ENCODE measurements around the gene SLC8A1.

SLC8A1 gene

DNA sequence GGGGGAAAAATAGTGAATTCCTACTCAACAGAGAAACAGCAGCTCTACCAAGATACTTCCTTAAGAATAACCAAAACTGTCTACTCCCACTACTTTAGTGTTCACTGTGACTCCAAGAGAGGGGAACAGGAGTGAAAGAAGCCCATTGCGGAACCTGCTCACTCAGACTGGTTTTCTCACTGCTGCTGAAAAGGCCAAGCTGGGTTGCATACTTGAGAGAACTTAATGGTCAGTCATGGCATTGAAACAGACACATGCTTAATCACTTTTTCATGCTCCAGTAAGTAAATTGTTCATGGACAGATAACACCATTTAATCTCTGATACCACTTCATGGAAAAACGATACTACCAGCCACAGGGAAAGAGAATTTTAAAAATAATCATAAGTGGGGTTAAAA is 35.7 kb upstream of the SLC8A1 start:
- TF ChIP-seq, protein P1, sequence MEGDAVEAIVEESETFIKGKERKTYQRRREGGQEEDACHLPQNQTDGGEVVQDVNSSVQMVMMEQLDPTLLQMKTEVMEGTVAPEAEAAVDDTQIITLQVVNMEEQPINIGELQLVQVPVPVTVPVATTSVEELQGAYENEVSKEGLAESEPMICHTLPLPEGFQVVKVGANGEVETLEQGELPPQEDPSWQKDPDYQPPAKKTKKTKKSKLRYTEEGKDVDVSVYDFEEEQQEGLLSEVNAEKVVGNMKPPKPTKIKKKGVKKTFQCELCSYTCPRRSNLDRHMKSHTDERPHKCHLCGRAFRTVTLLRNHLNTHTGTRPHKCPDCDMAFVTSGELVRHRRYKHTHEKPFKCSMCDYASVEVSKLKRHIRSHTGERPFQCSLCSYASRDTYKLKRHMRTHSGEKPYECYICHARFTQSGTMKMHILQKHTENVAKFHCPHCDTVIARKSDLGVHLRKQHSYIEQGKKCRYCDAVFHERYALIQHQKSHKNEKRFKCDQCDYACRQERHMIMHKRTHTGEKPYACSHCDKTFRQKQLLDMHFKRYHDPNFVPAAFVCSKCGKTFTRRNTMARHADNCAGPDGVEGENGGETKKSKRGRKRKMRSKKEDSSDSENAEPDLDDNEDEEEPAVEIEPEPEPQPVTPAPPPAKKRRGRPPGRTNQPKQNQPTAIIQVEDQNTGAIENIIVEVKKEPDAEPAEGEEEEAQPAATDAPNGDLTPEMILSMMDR (IDR thresholded peaks at IDR 0.05; ENCODE audit: low read depth, low read length, missing control alignments): no peak
- DNase-seq (ENCODE audit: extremely low read depth, low read depth): no peak
- no peak overlapping the region for H3K4me3 ChIP-seq (replicated peaks; ENCODE audit: low read depth, low read length)

DNA sequence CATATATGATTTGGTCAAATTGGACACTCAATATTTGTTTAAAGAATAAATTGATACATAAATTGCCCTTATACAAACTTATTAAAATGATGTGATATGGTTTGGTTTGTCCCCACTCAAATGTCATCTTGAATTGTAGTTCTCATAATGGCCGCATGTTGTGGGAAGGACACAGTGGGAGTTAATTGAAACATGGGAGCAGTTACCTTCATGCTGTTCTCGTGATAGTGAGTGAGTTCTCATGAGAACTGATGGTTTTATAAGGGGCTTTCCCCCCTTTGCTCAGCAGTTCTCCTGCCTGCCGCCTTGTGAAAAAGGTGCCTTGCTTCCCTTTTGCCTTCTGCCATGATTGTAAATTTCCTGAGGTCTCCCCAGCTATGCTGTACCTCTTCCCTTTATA is 34.0 kb upstream of the SLC8A1 start:
- DNase-seq (ENCODE audit: extremely low read depth, low read depth): no peak
- no peak overlapping the region for H3K4me3 ChIP-seq (replicated peaks; ENCODE audit: low read depth, low read length)
- TF ChIP-seq, protein P1 (IDR thresholded peaks at IDR 0.05; ENCODE audit: low read depth, low read length, missing control alignments): no peak

DNA sequence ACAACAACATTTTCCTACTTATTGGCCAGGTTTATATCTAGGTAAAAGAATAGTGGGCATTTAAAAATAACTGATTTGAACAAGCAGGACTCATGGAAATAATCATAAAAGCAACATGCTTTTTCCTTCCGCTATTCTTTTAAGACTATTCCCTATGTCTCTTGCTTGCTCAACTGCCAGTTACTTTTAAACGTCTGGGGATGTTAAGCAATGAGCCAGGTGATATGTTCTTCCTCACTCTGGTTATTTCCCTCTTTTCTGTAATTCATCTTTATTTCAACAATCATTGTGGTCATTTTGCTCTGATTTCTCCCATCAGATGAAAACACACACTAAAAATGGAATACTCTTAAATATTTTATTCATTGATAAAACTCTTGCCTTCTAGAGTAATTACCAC is 33.4 kb upstream of the SLC8A1 start:
- TF ChIP-seq, protein P1 (IDR thresholded peaks at IDR 0.05; ENCODE audit: low read depth, low read length, missing control alignments): no peak
- DNase-seq (ENCODE audit: extremely low read depth, low read depth): no peak
- H3K4me3 ChIP-seq (replicated peaks; ENCODE audit: low read depth, low read length): no peak overlapping the region

DNA sequence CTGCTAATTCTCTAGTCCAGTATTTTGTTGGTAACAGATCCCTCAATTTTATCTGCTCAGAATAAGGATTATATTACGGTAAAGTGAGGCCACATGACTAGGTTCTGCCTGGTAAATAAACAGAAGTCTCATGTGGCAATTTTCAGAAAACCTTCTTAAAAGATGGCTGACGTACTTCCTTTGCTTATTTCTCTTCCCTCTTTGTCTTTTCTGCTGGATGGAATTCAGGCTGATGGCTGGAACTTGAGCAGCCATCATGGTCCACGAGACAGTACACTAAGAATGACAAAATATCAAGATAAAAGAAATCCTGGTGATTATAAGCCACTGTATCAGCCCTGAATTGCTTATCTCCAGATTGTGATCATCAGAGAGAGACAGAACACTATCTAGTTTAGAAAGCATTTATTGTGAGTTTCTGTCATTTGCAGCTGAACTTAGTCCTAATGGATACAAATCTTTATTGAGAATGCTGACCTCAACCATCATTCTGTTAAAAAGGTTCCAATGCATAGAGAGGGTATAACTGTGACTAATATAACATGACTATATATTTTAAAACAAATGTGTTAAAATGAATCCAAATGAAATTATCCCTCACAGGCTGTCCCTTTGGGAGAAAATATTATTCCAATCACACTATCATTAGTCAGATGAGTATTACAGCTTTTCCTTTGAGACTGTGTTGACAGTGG is 31.8 kb upstream of the SLC8A1 start:
- TF ChIP-seq, protein P1 (IDR thresholded peaks at IDR 0.05; ENCODE audit: low read depth, low read length, missing control alignments): no peak
- H3K4me3 ChIP-seq (replicated peaks; ENCODE audit: low read depth, low read length): no peak overlapping the region
- DNase-seq (ENCODE audit: extremely low read depth, low read depth): no peak

- DNase-seq (ENCODE audit: extremely low read depth, low read depth): no peak
- no peak overlapping the region for H3K4me3 ChIP-seq (replicated peaks; ENCODE audit: low read depth, low read length)
- TF ChIP-seq, protein P1 (IDR thresholded peaks at IDR 0.05; ENCODE audit: low read depth, low read length, missing control alignments): no peak
Observed at GRCh38 chr2:40480596-40480995, 28.7 kb upstream of the SLC8A1 start.

DNA sequence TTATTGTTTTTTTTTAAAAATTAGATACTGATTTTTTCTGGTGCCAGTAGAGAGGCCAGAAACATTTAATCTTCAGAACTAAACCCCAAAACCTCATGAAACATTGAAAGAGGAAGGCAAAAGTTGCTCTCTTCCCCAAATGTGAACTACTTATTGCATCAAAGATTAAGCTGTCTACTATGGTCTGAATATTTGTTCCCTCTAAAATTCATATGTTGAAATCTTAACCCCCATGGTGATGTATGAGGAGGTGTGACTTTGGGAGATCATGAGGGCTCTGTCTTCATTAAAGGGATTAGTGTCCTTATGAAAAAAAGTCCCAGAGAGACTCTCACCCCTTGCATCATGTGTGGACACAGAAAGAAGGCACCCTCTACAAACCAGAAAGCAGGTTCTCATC is 28.2 kb upstream of the SLC8A1 start:
- no peak for DNase-seq (ENCODE audit: extremely low read depth, low read depth)
- H3K4me3 ChIP-seq (replicated peaks; ENCODE audit: low read depth, low read length): no peak overlapping the region
- TF ChIP-seq, protein P1 (IDR thresholded peaks at IDR 0.05; ENCODE audit: low read depth, low read length, missing control alignments): no peak

DNA sequence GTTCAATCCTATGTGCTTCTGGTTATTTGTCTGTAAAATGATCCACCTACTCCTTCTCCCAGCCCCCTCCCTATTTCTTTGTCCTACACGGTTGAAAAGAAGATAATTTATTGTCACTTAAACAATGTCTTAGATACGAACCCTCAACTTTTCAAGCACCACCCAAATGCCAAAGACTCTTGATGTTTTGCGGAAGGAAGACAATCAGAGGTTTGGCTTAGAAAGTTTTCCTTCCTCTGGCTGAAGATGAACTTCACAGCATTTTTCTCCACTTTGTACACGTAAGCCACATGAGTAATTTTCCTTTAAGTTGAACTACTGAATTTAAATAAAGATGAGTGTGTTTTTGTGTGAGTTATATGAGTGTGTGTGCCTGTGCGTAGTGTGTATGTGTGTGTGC is 25.5 kb upstream of the SLC8A1 start:
- H3K4me3 ChIP-seq (replicated peaks; ENCODE audit: low read depth, low read length): no peak overlapping the region
- TF ChIP-seq, protein P1 (IDR thresholded peaks at IDR 0.05; ENCODE audit: low read depth, low read length, missing control alignments): no peak
- no peak for DNase-seq (ENCODE audit: extremely low read depth, low read depth)

All from HFF-Myc (cell line).